ENCODE data around the gene SPR. TPM values are rescaled to one million over a fixed set of nuclear protein-coding genes. Genes with fewer than 3 reads are reported as not detected.

Gene SPR
- total and polyA plus RNA-seq, 9 of the 15 experiments (the other 6 are each of a cell fraction or from before 2014, with no cell fraction given), result 7.7 to 38.3 (median 26.3) TPM

- no peak for TF ChIP-seq KLF13 (tag; IDR thresholded peaks at IDR 0.05; ENCODE audit: borderline replicate concordance, low read depth)
- TF ChIP-seq ID3 (CRISPR knock-in tag; IDR thresholded peaks at IDR 0.05), result no peak
- TF ChIP-seq ID3 (tag; IDR thresholded peaks at IDR 0.05), result no peak
- no peak for TF ChIP-seq HNRNPH1 (optimal IDR thresholded peaks at IDR 0.05; ENCODE audit: low read depth, low read length)
Measured at GRCh38 chr2:72888438-72889202, 1.4 kb downstream of the SPR start (continued).

GRCh38 chr2:72889991-72890390, 2.8 kb downstream of the SPR start:
- Histone ChIP-seq H3K27me3 (ENCODE audit: control insufficient read depth in 2 of 2, insufficient read depth in 2 of 2, low read length in 2 of 2) (peaks cover 0 to 17% of the 10 kb centered on the region in 2 experiments; a peak in 2 of 5 replicates), H3K27ac (ENCODE audit: extremely low read depth, low read depth, low read length) (no peak overlapping the region), H2AFZ (ENCODE audit: low read depth, low read length) (no peak overlapping the region), H3K4me2 (ENCODE audit: insufficient read depth, low read length) (no peak overlapping the region), H4K20me1 (replicated peaks; ENCODE audit: control insufficient read depth, insufficient read depth, low read length) (peaks cover 23% of the 10 kb centered on the region), H3K9me3 (replicated peaks; ENCODE audit: control insufficient read depth, insufficient read depth, low read depth, low read length) (no peaks in the 10 kb centered on the region), H3K36me3 (ENCODE audit: control insufficient read depth, insufficient read depth, low read length) (peaks cover 26% of the 10 kb centered on the region; the same call in 2 of the 3 replicates), H3K79me2 (ENCODE audit: control insufficient read depth, insufficient read depth, low read length) (peaks cover 5% of the 10 kb centered on the region; the same call in 2 of the 3 replicates), H3K4me1 (replicated peaks in 1 of 2; ENCODE audit: control insufficient read depth in 2 of 2, insufficient read depth in 2 of 2, low read length in 2 of 2) (peaks cover 9 to 20% of the 10 kb centered on the region in 2 experiments; a peak in 4 of 5 replicates), H3K4me3 (no peak overlapping the region), H3K9me1 (ENCODE audit: control insufficient read depth, insufficient read depth, low read length) (no peaks in the 10 kb centered on the region), H3K9ac (ENCODE audit: insufficient read depth in 1 of 2, low read depth in 2 of 2, low read length in 2 of 2) (no peak overlapping the region)
- DNase-seq (ENCODE audit: extremely low read depth in 1 of 4, low spot score in 3 of 4) (no peak), FAIRE-seq (no peak), ATAC-seq (no peak)
- BruUV-seq (replicated peaks), result no TSS peak
- WGBS (ENCODE audit: insufficient coverage, low coverage, missing lambda C conversion rate), result 83% methylated on average over 4 of the region's 4 CpGs
- intact Hi-C loops (cut with micrococcal nuclease), result loop anchor here (5.0 kb wide), 1 partner anchor 182 kb away; the partner anchor contains the start of gene SFXN5
- ChIA-PET CTCF (ENCODE audit: low intra/inter-chr PET ratio) (interaction anchor here (6.2 kb wide), 1 partner anchor 287 kb away, joined by 56 read pairs; no protein-coding TSS in a partner anchor), POLR2A (interaction anchor here (0.7 to 1.1 kb wide), 2 partner anchors 37 to 279 kb away, joined by 3 to 4 read pairs; no protein-coding TSS in a partner anchor)
- TF ChIP-seq POLR2AphosphoS5 (IDR thresholded peaks at IDR 0.05; ENCODE audit: control insufficient read depth, insufficient read depth, low read depth, low read length) (no peak), PTTG1 (tag; IDR thresholded peaks at IDR 0.05; ENCODE audit: low read depth) (no peak), SIN3A (IDR thresholded peaks at IDR 0.05; ENCODE audit: borderline replicate concordance in 2 of 2, control insufficient read depth in 1 of 2, low read depth in 2 of 2, low read length in 2 of 2) (no peak), SRSF3 (IDR thresholded peaks at IDR 0.05; ENCODE audit: insufficient read depth, low read length) (no peak), KAT7 (CRISPR knock-in tag; IDR thresholded peaks at IDR 0.05; ENCODE audit: borderline replicate concordance) (no peak), CBFA2T3 (IDR thresholded peaks at IDR 0.05) (no peak), PML (IDR thresholded peaks at IDR 0.05; ENCODE audit: low read length) (no peak)
- TF ChIP-seq, protein P1, sequence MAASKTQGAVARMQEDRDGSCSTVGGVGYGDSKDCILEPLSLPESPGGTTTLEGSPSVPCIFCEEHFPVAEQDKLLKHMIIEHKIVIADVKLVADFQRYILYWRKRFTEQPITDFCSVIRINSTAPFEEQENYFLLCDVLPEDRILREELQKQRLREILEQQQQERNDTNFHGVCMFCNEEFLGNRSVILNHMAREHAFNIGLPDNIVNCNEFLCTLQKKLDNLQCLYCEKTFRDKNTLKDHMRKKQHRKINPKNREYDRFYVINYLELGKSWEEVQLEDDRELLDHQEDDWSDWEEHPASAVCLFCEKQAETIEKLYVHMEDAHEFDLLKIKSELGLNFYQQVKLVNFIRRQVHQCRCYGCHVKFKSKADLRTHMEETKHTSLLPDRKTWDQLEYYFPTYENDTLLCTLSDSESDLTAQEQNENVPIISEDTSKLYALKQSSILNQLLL (CRISPR knock-in tag; IDR thresholded peaks at IDR 0.05; ENCODE audit: borderline replicate concordance), result no peak
- in situ Hi-C loops (cut with MboI), result loop anchor here (5.0 kb wide), 2 partner anchors 47 to 272 kb away; no protein-coding TSS in a partner anchor

Measured in K562 (cell line).